Fibroblast of pulmonary artery (primary cell): ENCODE data around the gene HARS1.
"Not testable (repeated sequence)": the region's sequence is repeated elsewhere in the genome, so short reads cannot be mapped to it uniquely, and the experiment has no call there.

Source experiments
- DNase-seq: peaks from one replicate; pipeline ENCODE4 v3.0.0-alpha.2; 2010; ENCODE audit warnings: low read depth
- H3K4me3 ChIP-seq: replicated peaks from 2 replicates; pipeline ENCODE4 v1.5.1; 2011; ENCODE audit warnings: low read depth, mild to moderate bottlenecking, control low read depth, low read length, moderate library complexity
- CTCF ChIP-seq: IDR thresholded peaks from 2 replicates; pipeline ENCODE4 v1.5.1; 2011; ENCODE audit warnings: mild to moderate bottlenecking, control low read depth, low read length, inconsistent platforms; ENCODE audit errors: missing control alignments

The HARS1 gene

GRCh38 chr5:140631831-140632365, 59.3 kb downstream of the HARS1 start:
- TF ChIP-seq CTCF, result no peak
- H3K4me3 ChIP-seq, result peak overlapping the region; percentile 52
- DNase-seq, result no peak

GRCh38 chr5:140631036-140631417, 60.1 kb downstream of the HARS1 start:
- no peak for DNase-seq
- no peak for TF ChIP-seq CTCF
- no peak overlapping the region for H3K4me3 ChIP-seq

- TF ChIP-seq CTCF, result no peak
- DNase-seq, result no peak
- H3K4me3 ChIP-seq, result no peak overlapping the region
Observed at GRCh38 chr5:140630292-140631035, 60.7 kb downstream of the HARS1 start.

- no peak overlapping the region for H3K4me3 ChIP-seq
- TF ChIP-seq CTCF, result no peak
Observed at GRCh38 chr5:140628711-140629110, 62.5 kb downstream of the HARS1 start.

GRCh38 chr5:140627972-140628371, 63.2 kb downstream of the HARS1 start:
- no peak for DNase-seq
- H3K4me3 ChIP-seq, result no peak overlapping the region
- TF ChIP-seq CTCF, result no peak

More at GRCh38 chr5:140628711-140629110, 62.5 kb downstream of the HARS1 start:
- DNase-seq, result peak; percentile 45

- DNase-seq, H3K4me3 ChIP-seq: not testable (repeated sequence)
Observed at GRCh38 chr5:140624886-140625285, 66.3 kb downstream of the HARS1 start.
